ENCODE data around the gene KLF17. TPM values are rescaled to one million over a fixed set of nuclear protein-coding genes. Genes with fewer than 3 reads are reported as not detected.
"Not testable (repeated sequence)": the region's sequence is repeated elsewhere in the genome, so short reads cannot be mapped to it uniquely, and the experiment has no call there.

KLF17 gene
- total RNA-seq, 1 experiment from 2014 or later = not detected

DNA sequence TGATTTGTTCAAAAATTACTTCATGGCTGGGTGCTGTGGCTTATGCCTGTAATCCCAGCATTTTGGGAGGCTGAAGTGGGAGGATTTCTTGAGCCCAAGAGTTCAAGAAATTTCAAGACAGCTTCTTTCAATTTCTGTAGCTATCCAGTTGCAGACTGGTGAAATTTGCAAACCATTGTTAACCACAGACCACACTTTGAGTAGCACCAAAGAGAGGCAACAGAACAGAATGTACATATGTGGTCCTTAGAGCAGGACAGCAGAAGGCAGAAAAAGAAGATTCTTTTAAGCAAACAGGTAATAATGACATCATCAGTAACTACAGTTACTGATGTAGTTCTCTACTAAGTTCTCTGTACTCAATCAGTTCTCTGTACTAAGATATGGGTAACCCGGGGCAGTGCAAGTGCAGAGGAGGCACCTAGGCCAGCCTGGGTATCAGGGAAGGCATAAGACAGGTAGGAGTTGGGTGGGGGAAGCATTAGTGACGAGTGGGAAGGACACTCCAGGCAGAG is 5.5 kb upstream of the KLF17 start:
- BruUV-seq (replicated peaks) = no TSS peak
- no peak for DNase-seq
- CTCF ChIA-PET = interaction anchor here (0.6 kb wide), 1 partner anchor 158 kb away, joined by 3 read pairs; no protein-coding TSS in a partner anchor
- intact Hi-C loops (cut with micrococcal nuclease; ENCODE audit: unreplicated experiment) = no loop called here
- Mint-ChIP-seq H3K36me3 (ENCODE audit: insufficient read depth, unreplicated experiment) (no peaks in the 10 kb centered on the region), H3K4me1 (ENCODE audit: low read depth, unreplicated experiment) (no peaks in the 10 kb centered on the region), H3K9me3 (ENCODE audit: low read depth, unreplicated experiment) (no peaks in the 10 kb centered on the region), H3K27me3 (ENCODE audit: unreplicated experiment) (peaks cover 23% of the 10 kb centered on the region), H3K4me3 (ENCODE audit: low read depth, unreplicated experiment) (no peak overlapping the region), H3K27ac (ENCODE audit: unreplicated experiment) (no peak overlapping the region)
- TF ChIP-seq, protein P1, sequence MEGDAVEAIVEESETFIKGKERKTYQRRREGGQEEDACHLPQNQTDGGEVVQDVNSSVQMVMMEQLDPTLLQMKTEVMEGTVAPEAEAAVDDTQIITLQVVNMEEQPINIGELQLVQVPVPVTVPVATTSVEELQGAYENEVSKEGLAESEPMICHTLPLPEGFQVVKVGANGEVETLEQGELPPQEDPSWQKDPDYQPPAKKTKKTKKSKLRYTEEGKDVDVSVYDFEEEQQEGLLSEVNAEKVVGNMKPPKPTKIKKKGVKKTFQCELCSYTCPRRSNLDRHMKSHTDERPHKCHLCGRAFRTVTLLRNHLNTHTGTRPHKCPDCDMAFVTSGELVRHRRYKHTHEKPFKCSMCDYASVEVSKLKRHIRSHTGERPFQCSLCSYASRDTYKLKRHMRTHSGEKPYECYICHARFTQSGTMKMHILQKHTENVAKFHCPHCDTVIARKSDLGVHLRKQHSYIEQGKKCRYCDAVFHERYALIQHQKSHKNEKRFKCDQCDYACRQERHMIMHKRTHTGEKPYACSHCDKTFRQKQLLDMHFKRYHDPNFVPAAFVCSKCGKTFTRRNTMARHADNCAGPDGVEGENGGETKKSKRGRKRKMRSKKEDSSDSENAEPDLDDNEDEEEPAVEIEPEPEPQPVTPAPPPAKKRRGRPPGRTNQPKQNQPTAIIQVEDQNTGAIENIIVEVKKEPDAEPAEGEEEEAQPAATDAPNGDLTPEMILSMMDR (IDR thresholded peaks at IDR 0.05; ENCODE audit: unreplicated experiment) = no peak

DNA sequence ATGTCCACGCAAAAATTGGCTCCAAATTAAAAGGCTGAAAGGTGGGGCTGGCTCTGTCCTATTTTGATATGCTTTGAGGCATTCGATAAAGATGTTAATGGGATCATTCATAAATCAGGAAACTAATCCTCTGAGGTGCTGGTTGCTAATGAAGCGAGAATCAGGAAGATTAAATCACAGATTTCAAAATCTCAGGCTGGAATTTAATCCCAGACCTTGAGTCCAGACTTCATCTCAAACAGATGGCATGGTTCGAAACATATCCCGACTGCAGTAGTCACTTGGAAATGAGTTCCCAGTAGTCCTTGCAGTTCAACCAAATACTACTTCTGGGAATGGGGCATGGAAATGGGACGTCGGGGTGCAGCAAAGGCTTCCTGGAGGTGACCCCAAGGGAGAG is 4.5 kb upstream of the KLF17 start:
- CTCF ChIA-PET = no interaction called here
- TF ChIP-seq, protein P1 (IDR thresholded peaks at IDR 0.05; ENCODE audit: unreplicated experiment) = no peak
- Mint-ChIP-seq H3K9me3 (ENCODE audit: low read depth, unreplicated experiment) (no peaks in the 10 kb centered on the region), H3K36me3 (ENCODE audit: insufficient read depth, unreplicated experiment) (no peaks in the 10 kb centered on the region), H3K4me3 (ENCODE audit: low read depth, unreplicated experiment) (no peak overlapping the region), H3K4me1 (ENCODE audit: low read depth, unreplicated experiment) (no peaks in the 10 kb centered on the region), H3K27ac (ENCODE audit: unreplicated experiment) (no peak overlapping the region), H3K27me3 (ENCODE audit: unreplicated experiment) (peaks cover 23% of the 10 kb centered on the region)
- DNase-seq = no peak
- no TSS peak for BruUV-seq (replicated peaks)
- intact Hi-C loops (cut with micrococcal nuclease; ENCODE audit: unreplicated experiment) = no loop called here

DNA sequence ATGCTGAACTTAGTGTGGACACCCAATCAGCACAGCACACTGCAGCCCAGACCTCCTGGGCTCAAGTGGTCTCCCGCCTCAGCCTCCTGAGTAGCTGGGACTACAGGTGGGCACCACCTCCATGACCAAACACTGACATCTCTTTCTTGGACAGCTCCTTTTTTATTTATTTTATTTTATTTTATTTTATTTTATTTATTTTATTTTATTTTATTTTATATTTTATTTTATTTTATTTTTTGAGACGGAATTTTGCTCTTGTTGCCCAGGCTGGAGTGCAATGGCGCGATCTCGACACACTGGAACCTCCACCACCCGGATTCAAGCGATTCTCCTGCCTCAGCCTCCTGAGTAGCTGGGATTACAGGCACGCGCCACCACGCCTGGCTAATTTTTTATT is 1.3 kb upstream of the KLF17 start:
- BruUV-seq (replicated peaks); intact Hi-C loops (cut with micrococcal nuclease; ENCODE audit: unreplicated experiment); CTCF ChIA-PET; H3K4me1 Mint-ChIP-seq (ENCODE audit: low read depth, unreplicated experiment); DNase-seq; H3K36me3 Mint-ChIP-seq (ENCODE audit: insufficient read depth, unreplicated experiment); H3K9me3 Mint-ChIP-seq (ENCODE audit: low read depth, unreplicated experiment); H3K27ac Mint-ChIP-seq (ENCODE audit: unreplicated experiment); H3K4me3 Mint-ChIP-seq (ENCODE audit: low read depth, unreplicated experiment): not testable (repeated sequence)
- H3K27me3 Mint-ChIP-seq (ENCODE audit: unreplicated experiment) = peaks cover 43% of the 10 kb centered on the region

DNA sequence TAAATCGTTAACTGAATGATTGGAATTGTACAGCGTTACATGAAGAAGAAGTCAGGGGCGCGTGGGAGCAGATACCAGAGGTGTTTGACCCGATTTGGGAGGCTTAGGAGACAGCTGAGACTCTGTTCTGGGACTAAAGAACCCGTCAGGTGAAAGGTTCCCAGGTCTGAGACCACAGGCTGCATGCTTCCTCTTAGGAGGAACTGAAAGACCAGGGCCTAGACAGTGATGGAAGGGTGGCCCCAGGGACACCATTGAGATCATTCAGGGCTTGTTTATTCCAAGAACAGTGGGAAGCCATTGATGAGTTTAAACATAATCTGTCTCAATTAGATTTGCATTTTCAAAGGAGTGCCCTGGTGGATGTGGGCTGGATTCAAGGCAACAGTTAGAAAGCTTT is 904 bp downstream of the KLF17 start:
- H3K4me3 Mint-ChIP-seq (ENCODE audit: low read depth, unreplicated experiment) = no peak overlapping the region
- BruUV-seq (replicated peaks) = no TSS peak
- H3K36me3 Mint-ChIP-seq (ENCODE audit: insufficient read depth, unreplicated experiment) = no peaks in the 10 kb centered on the region
- no peaks in the 10 kb centered on the region for H3K9me3 Mint-ChIP-seq (ENCODE audit: low read depth, unreplicated experiment)
- TF ChIP-seq, protein P1 (IDR thresholded peaks at IDR 0.05; ENCODE audit: unreplicated experiment) = no peak
- CTCF ChIA-PET = no interaction called here
- H3K27me3 Mint-ChIP-seq (ENCODE audit: unreplicated experiment) = peaks cover 31% of the 10 kb centered on the region
- intact Hi-C loops (cut with micrococcal nuclease; ENCODE audit: unreplicated experiment) = no loop called here
- H3K4me1 Mint-ChIP-seq (ENCODE audit: low read depth, unreplicated experiment) = no peaks in the 10 kb centered on the region
- no peak for DNase-seq
- no peak overlapping the region for H3K27ac Mint-ChIP-seq (ENCODE audit: unreplicated experiment)

DNA sequence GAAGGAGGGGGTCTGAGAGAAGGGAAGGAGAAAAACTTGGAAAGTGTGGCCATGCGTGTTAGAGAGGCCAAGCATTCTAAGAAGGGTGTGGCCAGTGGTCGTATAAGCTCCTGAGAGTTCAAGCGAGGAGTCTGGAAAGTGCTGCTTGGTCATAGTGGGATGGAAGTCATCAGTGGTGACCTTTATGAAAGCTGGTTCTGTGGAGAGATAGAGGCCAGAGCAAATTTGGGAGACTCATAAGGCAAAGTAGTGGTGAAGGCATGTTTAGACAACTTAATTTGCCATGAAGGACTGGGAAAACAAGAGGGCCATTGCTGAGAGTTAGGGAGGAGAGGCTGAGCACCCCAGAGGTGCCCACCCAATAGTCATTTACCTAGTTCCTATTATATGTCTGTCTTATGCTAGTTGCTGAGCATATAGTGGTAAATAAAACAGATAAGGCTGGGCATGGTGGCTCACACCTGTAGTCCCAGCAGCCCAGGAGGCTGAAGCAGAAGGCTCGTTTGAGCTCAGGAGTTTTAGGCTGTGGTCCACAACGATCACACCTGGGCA is 1.9 kb downstream of the KLF17 start:
- BruUV-seq (replicated peaks) = no TSS peak
- Mint-ChIP-seq H3K36me3 (ENCODE audit: insufficient read depth, unreplicated experiment) (no peaks in the 10 kb centered on the region), H3K4me3 (ENCODE audit: low read depth, unreplicated experiment) (no peak overlapping the region), H3K4me1 (ENCODE audit: low read depth, unreplicated experiment) (no peaks in the 10 kb centered on the region), H3K27me3 (ENCODE audit: unreplicated experiment) (peaks cover 31% of the 10 kb centered on the region), H3K9me3 (ENCODE audit: low read depth, unreplicated experiment) (no peaks in the 10 kb centered on the region), H3K27ac (ENCODE audit: unreplicated experiment) (no peak overlapping the region)
- DNase-seq = no peak
- CTCF ChIA-PET = interaction anchor here (0.6 kb wide), 1 partner anchor 65 kb away, joined by 3 read pairs; no protein-coding TSS in a partner anchor
- intact Hi-C loops (cut with micrococcal nuclease; ENCODE audit: unreplicated experiment) = no loop called here
- TF ChIP-seq, protein P1 (IDR thresholded peaks at IDR 0.05; ENCODE audit: unreplicated experiment) = no peak

Measured in Calu3 (cell line).